H1 (cell line): ENCODE measurements around the gene MALT1.

Experiments
- EGR1 ChIP-seq: IDR thresholded peaks from 2 replicates; pipeline ENCODE4 v1.6.1; 2011; ENCODE audit warnings: low read depth, low read length, borderline replicate concordance
- MAX ChIP-seq: IDR thresholded peaks from 2 replicates; pipeline ENCODE4 v1.6.1; 2012; ENCODE audit warnings: inconsistent platforms
- NRF1 ChIP-seq: IDR thresholded peaks from 2 replicates; pipeline ENCODE4 v1.6.1; 2011; ENCODE audit warnings: mild to moderate bottlenecking, low read depth, low read length, improper control_type of control experiment
- POLR2A ChIP-seq, 2 experiments: IDR thresholded peaks; 1 replicate in 1 of 2; 2 replicates in 1 of 2; pipeline ENCODE4 v1.6.1; 2011; ENCODE audit warnings: low read depth in 2 of 2, low read length in 2 of 2, mild to moderate bottlenecking in 2 of 2; ENCODE audit errors: control extremely low read depth in 1 of 2
- POLR2AphosphoS5 ChIP-seq: IDR thresholded peaks from 2 replicates; pipeline ENCODE4 v1.6.1; 2011; ENCODE audit warnings: low read depth, low read length
- SP2 ChIP-seq: IDR thresholded peaks from 2 replicates; pipeline ENCODE4 v1.6.1; 2012; ENCODE audit warnings: mild to moderate bottlenecking, low read length, inconsistent platforms
- TBP ChIP-seq: IDR thresholded peaks from 2 replicates; pipeline ENCODE4 v1.6.1; 2011; ENCODE audit warnings: low read depth, low read length, improper control_type of control experiment
- TCF12 ChIP-seq: IDR thresholded peaks from 2 replicates; pipeline ENCODE4 v1.6.1; 2011; ENCODE audit warnings: low read depth, mild to moderate bottlenecking, low read length
- YY1 ChIP-seq: IDR thresholded peaks from 2 replicates; pipeline ENCODE4 v1.6.1; 2011; ENCODE audit warnings: low read depth, mild to moderate bottlenecking, low read length
- TF ChIP-seq, protein P1 (sequence below), 3 experiments: IDR thresholded peaks; 1 replicate in 2 of 3; 2 replicates in 1 of 3; pipeline versions ENCODE4 v1.5.1 to v1.6.1; 2011; ENCODE audit warnings: low read length in 3 of 3, mild to moderate bottlenecking in 3 of 3, inconsistent platforms in 2 of 3, low read depth in 1 of 3, moderate library complexity in 1 of 3; ENCODE audit not compliant: insufficient read depth in 1 of 3; ENCODE audit errors: control extremely low read depth in 1 of 3

DNA sequence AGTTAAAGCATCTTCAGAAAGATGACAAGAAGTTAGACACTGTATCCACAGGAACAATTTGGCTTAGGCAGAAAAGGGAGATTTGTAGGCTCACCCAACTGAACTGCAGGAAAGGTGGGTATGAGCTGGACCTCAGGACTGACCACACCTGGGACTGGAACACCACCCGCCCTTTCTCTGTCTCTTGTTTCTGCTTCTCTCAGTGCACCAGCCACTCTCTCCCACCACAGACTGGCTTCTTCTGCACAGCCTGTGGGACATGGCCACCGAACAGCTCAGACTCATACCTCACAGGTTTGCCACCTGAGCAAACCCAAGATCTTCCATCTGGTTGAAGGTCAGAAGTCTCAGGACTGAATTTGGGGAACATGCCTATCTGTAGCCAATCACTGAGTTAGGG lies 14.2 kb upstream of the MALT1 start:
- TF ChIP-seq POLR2AphosphoS5 (no peak), POLR2A (IDR thresholded peaks at IDR 0.05; ENCODE audit: control extremely low read depth in 1 of 2, low read depth in 2 of 2, low read length in 2 of 2) (no peak), EGR1 (no peak), TBP (no peak), YY1 (no peak), SP2 (no peak), TCF12 (no peak), NRF1 (no peak), MAX (no peak)
- TF ChIP-seq, protein P1, sequence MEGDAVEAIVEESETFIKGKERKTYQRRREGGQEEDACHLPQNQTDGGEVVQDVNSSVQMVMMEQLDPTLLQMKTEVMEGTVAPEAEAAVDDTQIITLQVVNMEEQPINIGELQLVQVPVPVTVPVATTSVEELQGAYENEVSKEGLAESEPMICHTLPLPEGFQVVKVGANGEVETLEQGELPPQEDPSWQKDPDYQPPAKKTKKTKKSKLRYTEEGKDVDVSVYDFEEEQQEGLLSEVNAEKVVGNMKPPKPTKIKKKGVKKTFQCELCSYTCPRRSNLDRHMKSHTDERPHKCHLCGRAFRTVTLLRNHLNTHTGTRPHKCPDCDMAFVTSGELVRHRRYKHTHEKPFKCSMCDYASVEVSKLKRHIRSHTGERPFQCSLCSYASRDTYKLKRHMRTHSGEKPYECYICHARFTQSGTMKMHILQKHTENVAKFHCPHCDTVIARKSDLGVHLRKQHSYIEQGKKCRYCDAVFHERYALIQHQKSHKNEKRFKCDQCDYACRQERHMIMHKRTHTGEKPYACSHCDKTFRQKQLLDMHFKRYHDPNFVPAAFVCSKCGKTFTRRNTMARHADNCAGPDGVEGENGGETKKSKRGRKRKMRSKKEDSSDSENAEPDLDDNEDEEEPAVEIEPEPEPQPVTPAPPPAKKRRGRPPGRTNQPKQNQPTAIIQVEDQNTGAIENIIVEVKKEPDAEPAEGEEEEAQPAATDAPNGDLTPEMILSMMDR (IDR thresholded peaks at IDR 0.05; ENCODE audit: control extremely low read depth in 1 of 3, insufficient read depth in 1 of 3, low read depth in 1 of 3, low read length in 3 of 3), result no peak
